ENCODE results near the gene EPB41L5. TPM values are rescaled to one million over a fixed set of nuclear protein-coding genes. Genes with fewer than 3 reads are reported as not detected.

Gene EPB41L5
- total RNA-seq, 1 experiment from 2014 or later = 34.9 TPM

- H3K27ac Mint-ChIP-seq = no peak overlapping the region
- ChIA-PET POLR2A (no interaction called here), CTCF (no interaction called here)
- ATAC-seq (no peak), DNase-seq (ENCODE audit: low spot score) (no peak)
- H3K27me3 Mint-ChIP-seq (ENCODE audit: low read depth) = peaks cover 15% of the 10 kb centered on the region
- peaks cover 22% of the 10 kb centered on the region for H3K4me1 Mint-ChIP-seq
- H3K9me3 Mint-ChIP-seq = no peaks in the 10 kb centered on the region
- H3K4me3 Mint-ChIP-seq = no peak overlapping the region
- no peak for TF ChIP-seq SP1 (CRISPR knock-in tag; conservative IDR thresholded peaks at IDR 0.05)
- H3K36me3 Mint-ChIP-seq = no peaks in the 10 kb centered on the region
These were observed 5.0 kb upstream of the EPB41L5 start for GRCh38 chr2:120007851-120008250.

- Mint-ChIP-seq H3K4me1 (peaks cover 34% of the 10 kb centered on the region), H3K9me3 (no peaks in the 10 kb centered on the region), H3K27ac (peak overlapping the region; percentile 67), H3K36me3 (peaks cover 8% of the 10 kb centered on the region; the same call in 1 of the 2 replicates), H3K4me3 (peak overlapping the region; percentile 88), H3K27me3 (ENCODE audit: low read depth) (peaks cover 17% of the 10 kb centered on the region)
- ATAC-seq (no peak), DNase-seq (ENCODE audit: low spot score) (no peak)
- POLR2A ChIA-PET = interaction anchor here (0.7 to 1.6 kb wide), 6 partner anchors 9 to 252 kb away, joined by 3 to 5 read pairs (median 4); partner anchors contain the start of gene PTPN4
- CTCF ChIA-PET = interaction anchor here (0.7 to 1.0 kb wide), 4 partner anchors 60 to 334 kb away, joined by 3 to 7 read pairs (median 3); partner anchors contain the start of gene TMEM177
- no peak for TF ChIP-seq GRHL2 (CRISPR knock-in tag; IDR thresholded peaks at IDR 0.05; ENCODE audit: insufficient replicate concordance, severe bottlenecking)
- no peak for TF ChIP-seq RORB (CRISPR knock-in tag; IDR thresholded peaks at IDR 0.05)
- no peak for TF ChIP-seq NR3C1 (CRISPR knock-in tag; conservative IDR thresholded peaks at IDR 0.05; ENCODE audit: low read depth)
- no peak for TF ChIP-seq ETV6 (CRISPR knock-in tag; IDR thresholded peaks at IDR 0.05)
- TF ChIP-seq ZNF671 (CRISPR knock-in tag; IDR thresholded peaks at IDR 0.05) = no peak
- no peak for TF ChIP-seq SMAD3 (CRISPR knock-in tag; IDR thresholded peaks at IDR 0.05; ENCODE audit: borderline replicate concordance)
These were observed 514 bp upstream of the EPB41L5 start for GRCh38 chr2:120012363-120012762.

GRCh38 chr2:120013597-120014223 is 833 bp downstream of the EPB41L5 start:
- DNase-seq (ENCODE audit: low spot score) (peak; percentile 74), ATAC-seq (no peak)
- Mint-ChIP-seq H3K9me3 (no peaks in the 10 kb centered on the region), H3K27me3 (ENCODE audit: low read depth) (peaks cover 17% of the 10 kb centered on the region), H3K4me1 (peaks cover 34% of the 10 kb centered on the region), H3K27ac (peak overlapping the region; percentile 99), H3K4me3 (peak overlapping the region; percentile 88), H3K36me3 (peaks cover 8% of the 10 kb centered on the region; the same call in 1 of the 2 replicates)
- POLR2A ChIA-PET = interaction anchor here (0.9 to 1.6 kb wide), 2 partner anchors 16 to 25 kb away, joined by 4 to 5 read pairs; no protein-coding TSS in a partner anchor
- CTCF ChIA-PET = interaction anchor here (0.6 to 1.5 kb wide), 2 partner anchors 162 to 190 kb away, joined by 3 to 4 read pairs; no protein-coding TSS in a partner anchor
- TF ChIP-seq ETV6 (CRISPR knock-in tag; IDR thresholded peaks at IDR 0.05) = no peak
- TF ChIP-seq TEAD4 (CRISPR knock-in tag; IDR thresholded peaks at IDR 0.05) = no peak
- TF ChIP-seq USF1 (CRISPR knock-in tag; IDR thresholded peaks at IDR 0.05) = no peak
- no peak for TF ChIP-seq ZNF232 (CRISPR knock-in tag; IDR thresholded peaks at IDR 0.05)
- TF ChIP-seq ATF3 (CRISPR knock-in tag; conservative IDR thresholded peaks at IDR 0.05) = no peak
- TF ChIP-seq FOXP4 (CRISPR knock-in tag; IDR thresholded peaks at IDR 0.05) = no peak
- TF ChIP-seq IRF1 (CRISPR knock-in tag; IDR thresholded peaks at IDR 0.05) = no peak
- TF ChIP-seq NFE2L1 (CRISPR knock-in tag; IDR thresholded peaks at IDR 0.05) = no peak
- no peak for TF ChIP-seq ZNF396 (CRISPR knock-in tag; IDR thresholded peaks at IDR 0.05; ENCODE audit: borderline replicate concordance)
- no peak for TF ChIP-seq USF2 (CRISPR knock-in tag; IDR thresholded peaks at IDR 0.05)
- no peak for TF ChIP-seq CREB1 (CRISPR knock-in tag; IDR thresholded peaks at IDR 0.05)
- no peak for TF ChIP-seq CREM (CRISPR knock-in tag; IDR thresholded peaks at IDR 0.05)
- no peak for TF ChIP-seq RELA (CRISPR knock-in tag; IDR thresholded peaks at IDR 0.05; ENCODE audit: borderline replicate concordance)
- no peak for TF ChIP-seq NFYB (CRISPR knock-in tag; conservative IDR thresholded peaks at IDR 0.05; ENCODE audit: low read depth)
- no peak for TF ChIP-seq ERG (CRISPR knock-in tag; IDR thresholded peaks at IDR 0.05)
- TF ChIP-seq ZNF219 (CRISPR knock-in tag; IDR thresholded peaks at IDR 0.05; ENCODE audit: borderline replicate concordance) = no peak
- TF ChIP-seq ZBTB21 (CRISPR knock-in tag; IDR thresholded peaks at IDR 0.05; ENCODE audit: borderline replicate concordance) = no peak
- TF ChIP-seq SP1 (CRISPR knock-in tag; conservative IDR thresholded peaks at IDR 0.05) = no peak
- TF ChIP-seq ELF4 (CRISPR knock-in tag; IDR thresholded peaks at IDR 0.05; ENCODE audit: low read depth) = no peak
